WTC11 (cell line): ENCODE data around the gene NPAS2. TPM values are rescaled to one million over a fixed set of nuclear protein-coding genes. Genes with fewer than 3 reads are reported as not detected.

Experiments
- ATAC-seq: fragments of 200-7000 bp; cut with Tn5 transposase; 2 replicates; pipeline ENCODE4 v1.10.0; 2021; ENCODE audit warnings: mild to moderate bottlenecking, moderate library complexity
- CTCF ChIA-PET: fragments of 300-600 bp; sonication (Branson Sonifier 250); formaldehyde crosslinking; loops from one replicate; lab custom pipeline; 2021; ENCODE audit warnings: antibody characterized with exemption; lab: Charles Lee
- POLR2A ChIA-PET: fragments of 350-600 bp; sonication (Branson Sonifier 250); formaldehyde crosslinking; loops from one replicate; lab custom pipeline; 2021; ENCODE audit warnings: antibody characterized with exemption; lab: Charles Lee
- DNase-seq: peaks from one replicate; pipeline ENCODE4 v3.0.0; 2021; ENCODE audit warnings: low spot score
- H3K27ac Mint-ChIP-seq: 2 replicates; pipeline ENCODE4 v1.8.0; 2021; ENCODE audit warnings: mixed read lengths
- H3K27me3 Mint-ChIP-seq: 2 replicates; pipeline ENCODE4 v1.8.0; 2021; ENCODE audit warnings: low read depth, mild to moderate bottlenecking, moderate library complexity, mixed read lengths
- H3K36me3 Mint-ChIP-seq: 2 replicates; pipeline ENCODE4 v1.8.0; 2021; ENCODE audit warnings: mixed read lengths
- H3K4me1 Mint-ChIP-seq: 2 replicates; pipeline ENCODE4 v1.8.0; 2022; ENCODE audit warnings: mixed read lengths
- H3K4me3 Mint-ChIP-seq: 2 replicates; pipeline ENCODE4 v1.8.0; 2021; ENCODE audit warnings: mild to moderate bottlenecking, moderate library complexity, mixed read lengths
- H3K9me3 Mint-ChIP-seq: 2 replicates; pipeline ENCODE4 v1.8.0; 2021; ENCODE audit warnings: mixed read lengths
- AFF4 ChIP-seq: sonication (generic); formaldehyde crosslinking; IDR thresholded peaks from 2 replicates; pipeline ENCODE4 v1.8.1; 2023; ENCODE audit warnings: mild to moderate bottlenecking, missing genetic modification reagents, borderline replicate concordance
- CDX4 ChIP-seq: fragments of 250-450 bp; sonication (Bioruptor Pico); IDR thresholded peaks from 2 replicates; pipeline ENCODE4 v1.9.0; 2021; ENCODE audit warnings: moderate library complexity, mild to moderate bottlenecking, inconsistent platforms, borderline replicate concordance
- CREM ChIP-seq: sonication (generic); formaldehyde crosslinking; IDR thresholded peaks from 2 replicates; pipeline ENCODE4 v1.8.1; 2022; ENCODE audit warnings: mild to moderate bottlenecking, missing genetic modification reagents, moderate library complexity
- HMGA2 ChIP-seq: fragments of 250-450 bp; sonication (Bioruptor Pico); IDR thresholded peaks from 2 replicates; pipeline ENCODE4 v1.4.0; 2021; ENCODE audit warnings: mild to moderate bottlenecking, moderate library complexity
- KAT7 ChIP-seq: sonication (generic); formaldehyde crosslinking; IDR thresholded peaks from 2 replicates; pipeline ENCODE4 v1.8.1; 2023; ENCODE audit warnings: missing genetic modification reagents, mild to moderate bottlenecking, borderline replicate concordance
- MXD4 ChIP-seq: fragments of 250-450 bp; sonication (Bioruptor Pico); IDR thresholded peaks from 2 replicates; pipeline ENCODE4 v1.8.0; 2021; ENCODE audit warnings: mild to moderate bottlenecking, moderate library complexity, borderline replicate concordance
- NR1H2 ChIP-seq: sonication (generic); formaldehyde crosslinking; IDR thresholded peaks from 2 replicates; pipeline ENCODE4 v1.9.0; 2021; ENCODE audit warnings: mild to moderate bottlenecking, moderate library complexity, missing genetic modification reagents
- PRRX2 ChIP-seq: fragments of 250-450 bp; sonication (Bioruptor Pico); IDR thresholded peaks from 2 replicates; pipeline ENCODE4 v1.8.0; 2021; ENCODE audit warnings: mild to moderate bottlenecking
- USF2 ChIP-seq: sonication (generic); formaldehyde crosslinking; IDR thresholded peaks from 2 replicates; pipeline ENCODE4 v1.8.1; 2023; ENCODE audit warnings: mild to moderate bottlenecking, missing genetic modification reagents, moderate library complexity
- ZNF138 ChIP-seq: sonication (generic); formaldehyde crosslinking; conservative IDR thresholded peaks from 2 replicates; pipeline ENCODE4 v1.8.1; 2022; ENCODE audit warnings: mild to moderate bottlenecking, moderate library complexity, missing genetic modification reagents
- ZNF396 ChIP-seq: fragments of 250-450 bp; sonication (Bioruptor Pico); IDR thresholded peaks from 2 replicates; pipeline ENCODE4 v1.8.0; 2021; ENCODE audit warnings: mild to moderate bottlenecking, moderate library complexity, borderline replicate concordance
- ZNF423 ChIP-seq: fragments of 250-450 bp; sonication (Bioruptor Pico); IDR thresholded peaks from 2 replicates; pipeline ENCODE4 v2.1.2; 2022; ENCODE audit warnings: mild to moderate bottlenecking, moderate library complexity
- total RNA-seq: library from RNA; stranded (reverse); gene quantifications from 3 replicates; pipeline ENCODE4 v1.2.3, GENCODE V29; 2021
- TF ChIP-seq, protein P1 (sequence below): fragments of 250-450 bp; sonication (Bioruptor Pico); IDR thresholded peaks from 2 replicates; pipeline ENCODE4 v1.9.0; 2021; ENCODE audit warnings: mild to moderate bottlenecking, borderline replicate concordance
- TF ChIP-seq, protein P2 (sequence below): sonication (generic); formaldehyde crosslinking; IDR thresholded peaks from 2 replicates; pipeline ENCODE4 v1.8.0; 2022; ENCODE audit warnings: mild to moderate bottlenecking, missing genetic modification reagents

Gene NPAS2
- total RNA-seq, 1 experiment from 2014 or later: 2.6 TPM

GRCh38 chr2:100898035-100898665 lies 78.2 kb downstream of the NPAS2 start:
- no peaks in the 10 kb centered on the region for H3K36me3 Mint-ChIP-seq
- no peak overlapping the region for H3K27ac Mint-ChIP-seq
- no peak for ATAC-seq
- ChIA-PET CTCF (no interaction called here), POLR2A (interaction anchor here (0.7 kb wide), 1 partner anchor 268 kb away, joined by 3 read pairs; no protein-coding TSS in a partner anchor)
- no peak for TF ChIP-seq USF2
- TF ChIP-seq PRRX2 (CRISPR knock-in tag): no peak
- no peak for TF ChIP-seq NR1H2 (CRISPR knock-in tag)
- TF ChIP-seq CDX4 (CRISPR knock-in tag): no peak
- TF ChIP-seq ZNF396 (CRISPR knock-in tag): no peak
- no peak for TF ChIP-seq CREM (CRISPR knock-in tag)
- TF ChIP-seq, protein P1, sequence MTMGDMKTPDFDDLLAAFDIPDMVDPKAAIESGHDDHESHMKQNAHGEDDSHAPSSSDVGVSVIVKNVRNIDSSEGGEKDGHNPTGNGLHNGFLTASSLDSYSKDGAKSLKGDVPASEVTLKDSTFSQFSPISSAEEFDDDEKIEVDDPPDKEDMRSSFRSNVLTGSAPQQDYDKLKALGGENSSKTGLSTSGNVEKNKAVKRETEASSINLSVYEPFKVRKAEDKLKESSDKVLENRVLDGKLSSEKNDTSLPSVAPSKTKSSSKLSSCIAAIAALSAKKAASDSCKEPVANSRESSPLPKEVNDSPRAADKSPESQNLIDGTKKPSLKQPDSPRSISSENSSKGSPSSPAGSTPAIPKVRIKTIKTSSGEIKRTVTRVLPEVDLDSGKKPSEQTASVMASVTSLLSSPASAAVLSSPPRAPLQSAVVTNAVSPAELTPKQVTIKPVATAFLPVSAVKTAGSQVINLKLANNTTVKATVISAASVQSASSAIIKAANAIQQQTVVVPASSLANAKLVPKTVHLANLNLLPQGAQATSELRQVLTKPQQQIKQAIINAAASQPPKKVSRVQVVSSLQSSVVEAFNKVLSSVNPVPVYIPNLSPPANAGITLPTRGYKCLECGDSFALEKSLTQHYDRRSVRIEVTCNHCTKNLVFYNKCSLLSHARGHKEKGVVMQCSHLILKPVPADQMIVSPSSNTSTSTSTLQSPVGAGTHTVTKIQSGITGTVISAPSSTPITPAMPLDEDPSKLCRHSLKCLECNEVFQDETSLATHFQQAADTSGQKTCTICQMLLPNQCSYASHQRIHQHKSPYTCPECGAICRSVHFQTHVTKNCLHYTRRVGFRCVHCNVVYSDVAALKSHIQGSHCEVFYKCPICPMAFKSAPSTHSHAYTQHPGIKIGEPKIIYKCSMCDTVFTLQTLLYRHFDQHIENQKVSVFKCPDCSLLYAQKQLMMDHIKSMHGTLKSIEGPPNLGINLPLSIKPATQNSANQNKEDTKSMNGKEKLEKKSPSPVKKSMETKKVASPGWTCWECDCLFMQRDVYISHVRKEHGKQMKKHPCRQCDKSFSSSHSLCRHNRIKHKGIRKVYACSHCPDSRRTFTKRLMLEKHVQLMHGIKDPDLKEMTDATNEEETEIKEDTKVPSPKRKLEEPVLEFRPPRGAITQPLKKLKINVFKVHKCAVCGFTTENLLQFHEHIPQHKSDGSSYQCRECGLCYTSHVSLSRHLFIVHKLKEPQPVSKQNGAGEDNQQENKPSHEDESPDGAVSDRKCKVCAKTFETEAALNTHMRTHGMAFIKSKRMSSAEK (CRISPR knock-in tag): no peak
- no peak for TF ChIP-seq AFF4 (CRISPR knock-in tag)
- no peak for TF ChIP-seq ZNF138 (CRISPR knock-in tag)
- TF ChIP-seq MXD4 (CRISPR knock-in tag): no peak
- TF ChIP-seq ZNF423 (CRISPR knock-in tag): no peak
- TF ChIP-seq HMGA2 (CRISPR knock-in tag): no peak
- no peak for TF ChIP-seq KAT7
- H3K27me3 Mint-ChIP-seq: no peaks in the 10 kb centered on the region
- no peak overlapping the region for H3K4me3 Mint-ChIP-seq
- DNase-seq: no peak
- peaks cover 22% of the 10 kb centered on the region for H3K4me1 Mint-ChIP-seq
- peaks cover 4% of the 10 kb centered on the region; the same call in 1 of the 2 replicates for H3K9me3 Mint-ChIP-seq

DNA sequence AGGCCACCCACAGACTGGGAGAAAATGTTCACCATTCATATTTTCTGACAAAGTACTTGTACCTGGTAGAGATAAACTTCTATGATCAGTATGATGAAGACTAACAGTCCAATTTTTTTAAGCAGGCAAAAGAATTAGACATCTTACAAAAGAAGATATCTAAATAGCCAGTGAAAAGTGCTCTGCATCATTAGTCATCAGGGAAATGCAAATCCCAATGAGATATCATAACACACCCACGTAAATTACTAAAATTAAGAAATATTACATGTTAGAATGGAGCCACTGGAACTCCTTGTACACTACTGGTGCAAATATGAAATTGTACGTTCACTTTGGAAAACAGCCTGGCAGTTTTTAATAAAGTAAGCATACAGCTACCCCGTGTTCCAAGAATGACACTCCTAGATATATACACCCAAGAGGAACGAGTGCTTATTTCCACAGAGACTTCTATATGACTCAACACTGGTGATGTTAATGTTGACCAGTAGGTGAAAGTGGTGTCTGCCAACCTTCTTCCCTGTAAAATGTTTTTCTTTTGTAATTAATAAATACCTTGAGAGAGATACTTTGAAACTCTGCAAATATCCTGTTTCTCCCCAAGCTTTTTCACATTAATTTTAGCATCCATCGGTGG lies 80.3 kb downstream of the NPAS2 start:
- no peak overlapping the region for H3K27ac Mint-ChIP-seq
- no peaks in the 10 kb centered on the region for H3K36me3 Mint-ChIP-seq
- ChIA-PET CTCF (no interaction called here), POLR2A (no interaction called here)
- peaks cover 4% of the 10 kb centered on the region; the same call in 1 of the 2 replicates for H3K9me3 Mint-ChIP-seq
- peaks cover 10% of the 10 kb centered on the region for H3K4me1 Mint-ChIP-seq
- no peak for ATAC-seq
- TF ChIP-seq, protein P2, sequence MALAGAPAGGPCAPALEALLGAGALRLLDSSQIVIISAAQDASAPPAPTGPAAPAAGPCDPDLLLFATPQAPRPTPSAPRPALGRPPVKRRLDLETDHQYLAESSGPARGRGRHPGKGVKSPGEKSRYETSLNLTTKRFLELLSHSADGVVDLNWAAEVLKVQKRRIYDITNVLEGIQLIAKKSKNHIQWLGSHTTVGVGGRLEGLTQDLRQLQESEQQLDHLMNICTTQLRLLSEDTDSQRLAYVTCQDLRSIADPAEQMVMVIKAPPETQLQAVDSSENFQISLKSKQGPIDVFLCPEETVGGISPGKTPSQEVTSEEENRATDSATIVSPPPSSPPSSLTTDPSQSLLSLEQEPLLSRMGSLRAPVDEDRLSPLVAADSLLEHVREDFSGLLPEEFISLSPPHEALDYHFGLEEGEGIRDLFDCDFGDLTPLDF (CRISPR knock-in tag): no peak
- no peak for DNase-seq
- no peaks in the 10 kb centered on the region for H3K27me3 Mint-ChIP-seq
- H3K4me3 Mint-ChIP-seq: no peak overlapping the region
